HG03460 (cell line): ENCODE measurements around the gene STAT3.
"Not testable (repeated sequence)": the region's sequence is repeated elsewhere in the genome, so short reads cannot be mapped to it uniquely, and the experiment has no call there.

Experiments used
- ATAC-seq: cut with Tn5 transposase; IDR thresholded peaks from one replicate; pipeline ENCODE4 v1.9.1; 2021; ENCODE audit not compliant: unreplicated experiment

STAT3 gene

GRCh38 chr17:42303694-42304093 is 84.5 kb downstream of the STAT3 start:
- no peak for ATAC-seq

GRCh38 chr17:42301022-42301421 is 87.2 kb downstream of the STAT3 start:
- ATAC-seq = no peak

GRCh38 chr17:42299913-42300312 is 88.3 kb downstream of the STAT3 start:
- ATAC-seq = not testable (repeated sequence)

- not testable (repeated sequence) for ATAC-seq
Measured at GRCh38 chr17:42299361-42299760, 88.9 kb downstream of the STAT3 start.

DNA sequence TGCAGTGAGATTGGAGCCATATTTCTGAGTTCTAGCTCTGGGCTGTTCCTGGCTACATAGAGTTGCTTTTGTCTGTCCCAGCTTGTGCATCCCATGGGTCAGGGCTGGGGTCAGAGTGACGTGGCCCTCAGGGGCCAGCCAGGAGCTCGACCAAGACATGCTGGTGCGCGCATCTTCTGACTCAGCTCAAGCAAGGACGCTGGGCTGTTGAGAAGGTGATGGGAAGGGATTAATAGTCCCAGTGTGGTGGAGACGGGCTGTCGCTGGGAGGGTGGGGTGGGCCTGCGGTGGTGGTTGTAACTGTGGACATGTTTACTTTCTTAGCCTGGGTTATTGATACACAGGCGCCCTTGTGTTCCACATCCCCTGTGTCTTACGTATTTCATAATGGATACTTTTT is 90.5 kb downstream of the STAT3 start:
- not testable (repeated sequence) for ATAC-seq

DNA sequence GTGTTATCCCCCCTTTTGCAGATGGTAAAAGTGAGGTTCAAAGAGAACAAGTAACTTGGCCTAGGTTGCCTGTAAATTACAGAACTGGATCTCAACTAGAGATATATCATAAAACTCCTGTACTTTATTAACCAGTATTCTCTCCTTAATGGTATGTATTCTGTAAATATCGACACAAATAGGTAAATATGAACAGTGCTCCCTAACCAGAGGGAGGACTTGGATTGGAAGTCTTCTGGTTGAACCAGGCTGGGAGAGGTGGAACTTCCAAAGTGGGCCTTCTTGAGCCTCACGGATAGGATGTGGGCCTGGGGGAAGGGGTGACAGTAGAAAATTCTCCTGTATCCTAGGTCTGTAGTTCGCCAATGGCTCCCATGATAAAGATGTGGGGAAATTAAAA is 92.2 kb downstream of the STAT3 start:
- no peak for ATAC-seq

DNA sequence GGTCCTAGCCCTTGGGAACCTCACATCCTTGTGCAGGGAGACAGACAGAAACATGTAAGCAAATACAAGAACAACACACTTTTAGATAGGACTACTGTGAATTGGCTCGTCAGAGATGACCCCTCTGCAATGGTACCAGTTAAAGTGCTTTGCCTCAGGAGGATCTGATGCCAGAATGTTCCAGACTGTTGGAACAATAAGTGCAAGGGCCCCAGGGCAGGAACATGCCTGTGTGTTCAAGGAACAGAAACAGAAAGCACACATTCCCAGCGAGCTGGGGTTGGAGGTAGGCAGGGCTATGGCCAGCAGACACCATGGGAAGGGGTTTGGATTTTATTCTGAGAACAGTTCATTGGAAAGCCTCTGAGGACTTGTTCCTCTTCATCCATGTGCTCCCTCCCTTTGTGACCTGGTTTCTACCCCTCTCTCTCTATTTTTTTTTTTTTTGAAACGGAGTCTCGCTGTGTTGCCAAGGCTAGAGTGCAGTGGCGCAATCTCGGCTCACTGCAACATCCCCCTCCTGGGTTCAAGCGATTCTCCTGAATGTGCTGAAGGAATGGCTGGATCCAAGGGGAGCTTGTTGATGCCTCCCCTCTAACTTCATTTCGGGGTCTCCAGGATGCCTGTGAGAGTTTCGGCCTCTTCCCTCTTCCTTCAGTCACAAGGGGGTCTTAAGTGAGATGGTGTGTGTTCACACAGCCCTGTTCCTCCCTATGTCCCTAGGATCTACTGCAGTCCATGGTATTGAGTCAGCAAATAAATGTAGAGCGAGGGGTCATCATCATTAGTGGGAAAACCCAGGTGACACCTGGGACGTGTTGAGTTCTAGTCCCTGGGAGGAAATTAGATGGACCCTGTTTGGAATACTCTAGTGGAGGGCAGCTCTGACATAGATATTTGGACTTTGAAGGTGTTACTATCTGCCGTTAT is 93.5 kb downstream of the STAT3 start:
- ATAC-seq = no peak

- ATAC-seq = no peak
Measured at GRCh38 chr17:42291129-42291528, 97.1 kb downstream of the STAT3 start.

GRCh38 chr17:42290577-42290976 is 97.7 kb downstream of the STAT3 start:
- ATAC-seq = no peak

DNA sequence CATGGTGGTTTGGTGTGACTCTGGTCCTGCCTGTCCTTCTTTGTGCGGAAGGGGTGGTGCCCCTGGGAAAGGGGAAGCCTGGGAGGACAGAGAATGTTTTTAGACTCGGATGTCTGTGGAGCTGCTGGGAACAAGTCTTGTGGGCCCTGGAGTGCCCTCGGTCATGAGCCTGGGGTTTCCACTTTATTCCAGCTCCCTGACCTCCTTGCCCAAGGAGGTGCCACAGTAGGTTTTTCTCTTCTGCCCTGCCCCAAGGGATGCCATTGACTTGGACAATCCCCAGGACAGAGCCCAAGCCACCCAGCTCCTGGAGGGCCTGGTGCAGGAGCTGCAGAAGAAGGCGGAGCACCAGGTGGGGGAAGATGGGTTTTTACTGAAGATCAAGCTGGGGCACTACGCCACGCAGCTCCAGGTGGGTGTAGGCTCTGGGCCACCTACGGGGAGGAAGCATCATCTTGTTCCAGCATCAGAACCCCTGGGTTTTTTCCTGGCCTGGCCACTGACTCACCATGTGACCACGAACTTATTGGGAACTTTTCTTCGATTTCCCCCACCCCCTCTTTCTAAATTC is 98.5 kb downstream of the STAT3 start:
- ATAC-seq = no peak

DNA sequence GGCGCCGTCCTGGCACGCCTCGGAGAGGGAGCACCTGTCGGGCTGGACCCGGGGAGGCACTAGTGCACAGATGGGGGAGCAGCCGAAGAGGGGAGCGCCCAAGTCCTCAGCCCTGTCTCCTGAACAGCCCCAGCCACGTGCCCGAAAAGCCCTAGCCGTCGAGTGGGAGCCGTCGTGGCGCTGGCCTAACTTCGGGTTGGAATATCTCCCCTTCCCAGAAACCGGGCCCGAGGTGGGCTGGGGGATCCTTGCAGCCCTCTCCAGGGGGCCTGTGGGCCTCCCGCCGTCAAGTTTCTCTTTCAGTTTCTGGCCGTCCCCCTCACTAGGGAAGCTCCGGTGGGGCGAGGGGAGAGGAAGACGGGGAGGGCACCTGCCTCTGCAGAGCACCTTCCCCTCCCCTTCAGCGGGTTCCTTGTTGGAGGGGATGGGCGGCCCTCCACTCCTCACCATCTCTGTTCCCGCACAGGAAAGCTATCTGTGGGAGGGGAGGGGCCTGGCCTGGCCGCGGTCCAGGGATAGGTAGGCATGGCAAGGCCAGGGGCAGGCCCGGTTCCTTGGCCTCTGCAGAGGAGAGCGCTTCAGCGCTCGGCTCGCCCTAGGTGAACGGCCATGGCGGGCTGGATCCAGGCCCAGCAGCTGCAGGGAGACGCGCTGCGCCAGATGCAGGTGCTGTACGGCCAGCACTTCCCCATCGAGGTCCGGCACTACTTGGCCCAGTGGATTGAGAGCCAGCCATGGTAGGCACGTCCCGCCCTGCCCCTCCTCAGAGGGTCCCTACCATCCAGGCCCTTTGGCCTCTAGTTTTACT is 99.2 kb downstream of the STAT3 start:
- no peak for ATAC-seq

DNA sequence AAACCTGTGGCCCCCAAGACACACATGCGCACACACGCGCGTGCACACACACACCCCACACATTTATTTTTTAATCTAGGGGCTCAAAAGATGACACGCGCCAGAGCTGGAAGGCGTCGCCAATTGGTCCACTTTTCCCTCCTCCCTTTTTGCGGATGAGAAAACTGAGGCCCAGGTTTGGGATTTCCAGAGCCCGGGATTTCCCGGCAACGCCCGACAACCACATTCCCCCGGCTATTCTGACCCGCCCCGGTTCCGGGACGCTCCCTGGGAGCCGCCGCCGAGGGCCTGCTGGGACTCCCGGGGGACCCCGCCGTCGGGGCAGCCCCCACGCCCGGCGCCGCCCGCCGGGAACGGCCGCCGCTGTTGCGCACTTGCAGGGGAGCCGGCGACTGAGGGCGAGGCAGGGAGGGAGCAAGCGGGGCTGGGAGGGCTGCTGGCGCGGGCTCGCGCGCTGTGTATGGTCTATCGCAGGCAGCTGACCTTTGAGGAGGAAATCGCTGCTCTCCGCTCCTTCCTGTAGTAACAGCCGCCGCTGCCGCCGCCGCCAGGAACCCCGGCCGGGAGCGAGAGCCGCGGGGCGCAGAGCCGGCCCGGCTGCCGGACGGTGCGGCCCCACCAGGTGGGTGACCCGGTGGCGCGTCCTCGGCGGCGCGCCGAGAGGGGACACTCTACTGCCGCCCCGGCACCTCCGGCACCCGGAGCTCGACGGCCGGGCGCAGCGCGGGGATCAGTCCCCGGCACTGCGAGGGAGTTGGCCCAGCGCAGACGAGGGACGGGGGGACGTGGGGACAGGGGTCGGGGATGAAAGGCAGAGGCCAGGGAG is 100.1 kb downstream of the STAT3 start, which contains the start of gene STAT5A:
Gene STAT5A, plus strand, starts transcription at position 522 of the 826 bp plus-strand sequence. CDS start 914 bp downstream, outside the sequence.
- ATAC-seq = no peak

GRCh38 chr17:42287305-42287976 is 100.8 kb downstream of the STAT3 start:
- no peak for ATAC-seq

DNA sequence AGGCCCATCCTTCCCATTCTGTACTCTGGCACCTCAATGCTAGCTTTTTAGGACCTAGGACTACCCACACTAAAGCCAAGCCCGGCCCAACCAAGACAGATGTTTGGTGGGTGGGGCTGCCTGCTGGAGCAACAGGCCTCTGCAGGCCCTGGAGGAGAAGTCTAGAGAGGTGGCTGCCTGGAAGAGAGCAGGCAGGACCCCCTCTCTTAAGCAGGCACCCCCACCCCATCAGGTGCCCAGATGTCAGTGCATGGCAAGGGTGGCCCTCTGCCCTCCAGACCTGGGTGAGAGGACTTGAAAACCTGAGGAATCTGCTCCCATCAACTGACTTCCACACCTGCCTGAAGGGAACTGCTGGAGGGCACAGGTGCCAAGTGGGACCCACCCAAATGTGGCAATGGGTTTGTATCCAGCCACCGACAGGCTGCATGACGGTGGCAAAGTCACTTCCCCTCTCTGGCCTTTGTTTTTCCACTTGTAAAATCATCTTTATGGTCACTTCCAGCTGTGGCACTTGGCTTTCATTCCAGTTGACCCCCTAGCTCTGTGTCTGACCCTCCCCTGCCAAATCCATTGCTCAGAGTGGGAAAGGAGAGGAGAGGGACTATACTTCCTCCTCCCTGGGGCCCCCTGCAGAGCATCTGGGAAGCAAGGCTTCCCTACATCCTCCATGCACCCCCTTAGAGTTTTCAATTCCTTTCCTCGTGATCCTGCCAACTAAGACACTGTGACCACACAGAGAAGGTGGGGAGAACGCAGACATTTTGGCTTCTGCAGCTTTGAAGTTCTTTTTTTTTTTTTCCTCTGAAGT is 101.6 kb downstream of the STAT3 start:
- ATAC-seq = no peak

GRCh38 chr17:42285346-42286050 is 102.7 kb downstream of the STAT3 start:
- no peak for ATAC-seq

GRCh38 chr17:42284566-42284965 is 103.7 kb downstream of the STAT3 start:
- ATAC-seq = no peak

GRCh38 chr17:42284024-42284369 is 104.2 kb downstream of the STAT3 start:
- ATAC-seq = no peak

- ATAC-seq = no peak
Measured at GRCh38 chr17:42283241-42284023, 104.8 kb downstream of the STAT3 start.
